ENCODE results near the gene GLIPR1L1.
"Not testable (repeated sequence)": the region's sequence is repeated elsewhere in the genome, so short reads cannot be mapped to it uniquely, and the experiment has no call there.

GLIPR1L1 gene, protein sequence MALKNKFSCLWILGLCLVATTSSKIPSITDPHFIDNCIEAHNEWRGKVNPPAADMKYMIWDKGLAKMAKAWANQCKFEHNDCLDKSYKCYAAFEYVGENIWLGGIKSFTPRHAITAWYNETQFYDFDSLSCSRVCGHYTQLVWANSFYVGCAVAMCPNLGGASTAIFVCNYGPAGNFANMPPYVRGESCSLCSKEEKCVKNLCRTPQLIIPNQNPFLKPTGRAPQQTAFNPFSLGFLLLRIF

DNA sequence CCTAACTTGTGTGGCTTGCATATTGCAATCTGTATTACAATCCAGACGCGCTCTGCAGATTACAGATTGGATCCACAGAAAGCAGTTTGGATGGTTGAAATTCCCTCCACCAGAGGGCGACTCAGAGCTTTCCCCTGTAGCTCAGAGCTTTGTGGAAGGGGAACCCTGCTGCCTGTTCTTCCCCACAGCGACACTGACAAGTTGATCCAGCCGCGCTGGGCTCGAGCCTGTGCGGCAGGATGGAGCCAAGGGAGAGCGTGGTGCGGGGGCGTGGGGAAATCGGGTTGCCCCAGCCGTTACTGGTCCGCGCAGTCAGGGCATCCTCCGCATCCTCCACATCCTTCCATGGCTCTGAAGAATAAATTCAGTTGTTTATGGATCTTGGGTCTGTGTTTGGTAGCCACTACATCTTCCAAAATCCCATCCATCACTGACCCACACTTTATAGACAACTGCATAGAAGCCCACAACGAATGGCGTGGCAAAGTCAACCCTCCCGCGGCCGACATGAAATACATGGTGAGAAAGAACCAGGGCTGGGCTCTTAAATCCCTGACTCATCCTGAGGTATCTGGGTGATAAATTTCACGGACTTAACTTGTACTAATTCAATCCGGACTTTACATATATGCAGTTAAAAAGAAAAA is at the start of gene GLIPR1L1:
Gene GLIPR1L1 (plus strand): TSS at position 287 of the 647 bp plus-strand sequence. CDS start 59 bp downstream, at position 346.
- DNase-seq, result peak; percentile 64

GRCh38 chr12:75288860-75289259 is 45.6 kb upstream of the GLIPR1L1 start:
- DNase-seq, result no peak

GRCh38 chr12:75289753-75290152 is 44.7 kb upstream of the GLIPR1L1 start:
- DNase-seq, result no peak

DNA sequence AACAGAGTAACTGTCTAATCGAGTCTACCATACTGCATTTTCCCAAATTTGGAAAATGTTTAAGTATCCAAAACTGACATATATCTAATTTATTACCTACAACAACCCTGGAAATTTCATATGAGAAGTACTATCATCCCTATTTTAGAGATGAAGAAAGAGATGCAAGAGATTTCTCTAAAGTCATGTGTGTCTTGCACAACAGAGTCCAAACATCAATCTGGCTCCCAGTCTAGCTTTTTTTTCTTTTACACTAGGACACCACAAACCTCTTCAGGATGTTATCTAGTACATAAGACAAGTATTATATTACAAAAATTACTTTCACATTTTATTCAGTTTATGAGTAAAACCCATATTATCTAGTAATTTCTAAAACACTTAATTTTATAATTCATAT is 43.5 kb upstream of the GLIPR1L1 start:
- no peak for DNase-seq

DNA sequence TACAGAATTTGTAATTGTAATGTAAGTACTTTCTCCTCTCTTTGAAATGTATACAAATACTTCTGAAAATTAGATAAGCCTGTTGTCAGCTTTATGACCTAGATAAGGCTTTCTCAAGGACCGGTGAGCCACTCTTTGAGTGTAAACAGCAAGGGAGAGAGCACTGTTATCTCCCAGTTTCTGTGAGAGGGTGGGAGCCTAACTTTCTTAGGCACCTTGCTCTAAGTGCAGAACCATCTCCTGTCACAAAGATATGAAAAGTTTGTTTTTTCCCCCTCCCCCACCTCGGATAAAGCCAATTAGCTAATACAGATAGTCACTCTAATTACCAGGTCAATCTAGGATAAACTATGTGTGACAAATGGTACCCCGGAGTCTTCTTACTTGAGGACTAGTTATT is 40.1 kb upstream of the GLIPR1L1 start:
- DNase-seq, result no peak

DNA sequence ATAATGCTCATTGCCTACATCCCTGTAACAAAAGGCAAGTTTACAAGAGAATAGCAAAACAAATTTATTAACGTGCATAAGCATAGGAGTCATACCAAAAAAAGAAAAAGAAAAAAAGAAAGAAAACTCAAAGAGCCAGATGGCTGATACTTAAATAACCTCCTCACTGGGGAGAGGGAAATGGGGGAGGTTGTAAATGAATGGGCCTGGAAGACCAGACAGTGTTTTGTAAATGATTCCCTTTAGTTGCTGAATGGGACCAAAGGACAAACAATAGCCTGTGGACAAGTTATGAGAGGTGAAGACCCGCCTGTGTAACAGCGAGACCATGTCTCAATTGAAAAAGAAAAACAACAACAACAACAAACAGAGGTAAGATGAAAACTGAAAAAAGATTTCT is 39.7 kb upstream of the GLIPR1L1 start:
- DNase-seq, result no peak

GRCh38 chr12:75302225-75302624 is 32.2 kb upstream of the GLIPR1L1 start:
- DNase-seq, result no peak

DNA sequence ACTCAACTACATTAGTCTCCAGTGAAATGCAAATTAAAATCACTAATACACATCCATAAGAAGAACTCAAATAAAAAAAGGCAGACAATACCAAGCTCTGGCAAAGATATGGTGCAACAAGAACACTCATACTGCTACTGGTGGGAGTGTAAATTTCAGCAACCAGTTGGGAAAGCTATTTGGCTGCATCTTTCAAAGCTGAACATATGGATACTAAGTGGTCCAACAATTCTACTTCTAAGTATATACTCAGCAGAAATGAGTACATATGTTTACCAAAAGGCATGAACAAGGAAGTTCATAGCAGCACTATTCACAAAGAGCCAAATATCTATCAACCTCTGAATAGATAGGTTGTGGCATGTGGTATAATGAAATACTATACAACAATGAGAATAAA is 31.7 kb upstream of the GLIPR1L1 start:
- DNase-seq, result no peak

DNA sequence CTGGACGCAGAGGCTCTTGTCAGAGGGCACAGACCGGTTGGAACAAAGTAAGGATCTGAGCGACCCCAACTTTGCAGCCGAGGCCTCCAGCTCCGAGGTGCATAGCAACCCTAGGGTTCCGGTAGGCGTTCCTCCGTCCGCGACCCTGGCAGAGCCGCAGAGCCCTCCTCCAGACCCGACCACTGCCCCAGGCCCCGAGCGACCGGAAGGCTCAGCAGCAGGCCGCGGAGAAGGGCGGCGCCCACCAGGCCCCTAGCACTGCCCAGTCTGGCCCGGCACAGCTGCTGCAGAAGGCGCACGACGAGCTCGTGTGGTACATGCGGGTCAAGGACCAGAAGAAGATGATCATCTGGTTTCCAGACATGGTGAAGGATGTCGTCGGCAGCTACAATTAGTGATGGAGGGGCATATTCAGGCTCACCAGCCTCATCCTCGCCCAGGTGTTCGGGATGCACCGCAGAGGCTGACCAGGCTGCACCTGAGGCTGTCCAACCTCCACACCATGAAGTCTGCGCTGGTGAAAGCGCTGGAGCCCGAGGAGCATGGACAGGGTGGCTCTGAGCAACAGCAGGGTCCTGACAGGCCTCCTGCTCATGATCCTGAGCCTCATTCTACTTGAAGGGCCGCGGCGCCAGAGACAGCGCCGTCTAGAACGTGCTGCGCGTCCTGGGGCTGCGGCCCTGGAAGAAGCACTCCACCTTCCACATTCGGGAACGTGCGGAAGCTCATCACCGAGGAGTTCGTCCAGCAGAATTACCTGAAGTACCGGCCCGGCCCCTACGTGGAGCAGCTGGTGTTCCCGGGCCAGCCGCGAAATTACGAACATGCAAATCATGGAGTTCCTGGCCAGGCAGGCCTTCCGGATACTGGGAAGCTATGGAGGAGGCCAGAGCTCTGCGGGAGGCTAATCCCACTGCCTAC is 28.8 kb upstream of the GLIPR1L1 start:
- DNase-seq, result no peak

DNA sequence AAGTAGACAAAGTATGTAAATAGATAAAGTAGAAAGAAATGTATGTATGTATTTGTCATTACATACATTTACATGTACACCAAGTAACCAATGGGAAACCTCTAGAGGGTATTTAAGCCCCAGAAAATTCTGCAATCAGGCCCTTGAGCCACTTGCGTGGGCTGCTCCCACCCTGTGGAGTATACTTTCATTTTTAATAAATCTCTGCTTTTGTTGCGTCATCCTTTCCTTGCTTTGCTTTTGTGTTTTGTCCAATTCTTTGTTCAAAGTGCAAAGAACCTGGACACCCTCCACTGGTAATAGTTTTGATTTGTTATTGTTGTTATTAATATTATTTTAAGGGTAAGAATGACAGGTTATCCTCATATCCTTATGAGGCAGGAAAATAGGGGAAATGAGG is 26.2 kb upstream of the GLIPR1L1 start:
- no peak for DNase-seq

DNA sequence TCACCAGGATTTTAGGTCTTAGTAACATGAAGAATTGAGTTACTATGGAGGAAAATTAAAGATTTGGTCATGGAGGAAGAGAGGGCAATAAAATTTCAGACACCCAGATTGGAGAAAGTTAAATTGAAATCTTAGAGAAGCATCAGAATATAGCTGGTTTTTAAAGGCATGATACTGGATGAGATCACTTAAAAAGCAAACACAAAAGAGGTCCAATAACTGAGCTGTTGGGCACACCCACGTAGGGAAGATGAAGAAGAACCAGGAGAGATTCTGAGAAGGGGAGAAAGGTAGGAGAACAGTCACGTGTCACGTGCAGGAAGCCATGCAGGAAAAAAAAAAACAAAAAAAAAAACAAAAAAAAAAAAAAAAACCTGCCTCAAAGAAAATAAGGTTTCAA is 23.1 kb upstream of the GLIPR1L1 start:
- no peak for DNase-seq

- no peak for DNase-seq
Observed at GRCh38 chr12:75315518-75315917, 19.0 kb upstream of the GLIPR1L1 start.

DNA sequence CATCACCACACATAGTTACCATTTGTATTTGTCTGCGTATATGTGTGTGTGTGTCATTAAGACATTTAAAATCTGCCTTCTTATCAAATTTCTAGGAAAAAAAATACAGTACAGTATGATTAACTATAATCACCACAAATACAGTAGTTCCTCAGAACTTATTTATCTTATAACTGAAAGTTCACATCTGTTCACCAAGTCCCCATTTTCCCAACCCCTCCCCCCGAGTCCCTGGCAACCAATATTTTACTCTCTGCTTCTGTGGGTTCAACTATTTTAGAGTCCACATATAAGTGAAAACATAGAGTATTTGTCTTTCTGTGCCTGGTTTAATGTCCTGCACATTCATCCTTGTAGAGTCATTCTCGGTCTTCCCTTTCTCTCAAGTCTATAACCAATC is 16.7 kb upstream of the GLIPR1L1 start:
- no peak for DNase-seq

DNA sequence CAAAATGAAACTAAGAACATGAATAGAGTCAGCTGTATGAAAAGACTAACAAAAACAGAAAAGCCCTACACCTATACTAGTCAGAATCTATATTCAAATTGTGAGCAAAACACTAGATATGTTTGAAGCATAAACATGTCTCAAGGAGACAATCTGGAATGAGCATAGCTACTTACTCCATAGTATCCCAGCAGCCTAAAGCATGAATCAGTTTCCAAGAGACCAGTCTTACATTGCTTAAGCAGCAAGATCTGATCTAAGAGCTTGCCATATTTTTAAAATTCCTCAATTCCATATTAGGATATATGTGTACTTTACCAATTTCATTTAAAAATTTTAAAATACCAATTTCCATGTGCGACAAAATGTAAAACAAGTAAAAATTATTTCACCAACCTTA is 12.0 kb upstream of the GLIPR1L1 start:
- DNase-seq, result no peak

- no peak for DNase-seq
Observed at GRCh38 chr12:75323663-75324062, 10.8 kb upstream of the GLIPR1L1 start.

GRCh38 chr12:75327642-75328041 is 6.8 kb upstream of the GLIPR1L1 start:
- no peak for DNase-seq

DNA sequence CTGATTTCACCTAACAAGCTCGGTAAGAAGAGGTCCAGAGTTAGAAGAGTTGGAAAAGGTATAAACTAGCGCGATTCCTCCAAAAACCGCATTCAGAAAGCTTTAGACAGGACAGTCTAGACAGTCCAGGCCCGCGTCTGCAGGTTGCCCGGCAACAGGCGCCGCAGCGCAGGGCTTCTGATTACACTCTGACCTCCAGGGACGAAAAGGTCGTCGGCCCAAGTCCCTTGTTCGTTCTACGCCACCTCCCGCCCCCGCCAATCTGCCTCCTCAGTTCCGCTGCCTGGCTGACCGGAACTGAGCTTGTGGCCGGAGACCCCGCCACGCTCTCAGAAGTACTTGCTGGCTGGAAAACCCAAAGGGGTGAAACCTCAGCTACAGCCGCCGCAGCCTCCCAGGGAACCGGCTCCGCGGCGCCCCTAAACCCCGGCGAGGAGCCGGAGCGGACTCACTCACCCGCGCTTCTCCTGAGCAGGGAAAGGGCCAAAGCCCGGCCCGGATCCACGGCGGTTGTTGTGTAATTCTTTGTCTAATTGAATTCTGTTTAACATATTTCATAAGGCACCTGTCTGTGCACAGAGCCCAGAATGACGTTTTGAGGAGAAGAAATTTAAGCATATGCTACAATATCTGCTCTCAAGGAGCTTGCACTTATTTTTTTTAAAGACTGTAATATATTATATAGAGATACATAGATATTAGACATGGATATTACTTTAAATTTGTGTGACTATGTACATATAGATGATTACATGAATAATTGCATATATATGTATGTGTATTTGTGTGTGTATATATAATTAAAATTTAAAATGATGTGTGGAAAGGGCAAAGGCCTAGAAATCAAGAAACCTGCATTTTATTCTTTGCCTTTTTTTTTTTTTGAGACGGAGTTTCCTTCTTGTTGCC is 4.3 kb upstream of the GLIPR1L1 start, which contains the start of gene CAPS2:
Gene CAPS2 (minus strand): TSS at position 407 of the 909 bp plus-strand sequence. CDS start 3,826 bp downstream, outside the sequence.
- peak; percentile 21 for DNase-seq

DNA sequence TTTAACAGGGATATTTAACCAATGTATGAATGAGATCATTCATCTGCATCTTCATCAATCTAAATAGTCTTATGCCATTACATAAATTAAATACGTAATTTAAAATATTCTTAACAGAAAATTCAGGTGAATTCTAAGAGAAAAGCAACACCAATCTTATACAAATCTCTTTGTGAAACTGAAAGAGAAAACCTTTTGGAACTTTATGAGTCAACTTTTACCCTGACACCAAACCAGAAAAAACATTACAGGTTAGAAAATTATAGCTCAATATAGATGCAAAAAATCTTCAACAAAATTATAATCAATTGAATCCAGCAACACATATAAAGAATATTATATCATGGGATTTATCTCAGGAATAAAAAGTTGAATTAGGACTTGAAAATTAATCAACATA is 3.4 kb downstream of the GLIPR1L1 start:
- no peak for DNase-seq

- DNase-seq, result no peak
Observed at GRCh38 chr12:75341873-75342272, 7.4 kb downstream of the GLIPR1L1 start.

DNA sequence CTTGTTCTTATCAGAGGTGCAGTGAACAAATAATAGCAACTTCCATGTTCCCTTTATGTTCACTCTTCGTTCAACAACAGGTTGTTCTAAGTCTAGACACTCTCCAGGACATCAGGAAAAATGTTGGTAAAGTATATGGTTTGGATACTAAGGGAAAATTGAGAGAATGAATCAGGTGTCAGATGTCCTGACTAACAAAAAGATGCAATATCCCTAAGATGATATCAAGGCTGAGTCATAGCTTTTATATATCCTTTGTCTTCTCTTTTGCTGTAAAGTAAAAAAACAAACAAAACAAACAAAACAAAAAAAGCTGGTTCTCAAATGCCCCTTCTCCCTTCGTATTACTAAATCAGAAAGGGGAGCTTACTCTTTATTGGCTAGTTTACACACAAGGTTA is 11.1 kb downstream of the GLIPR1L1 start:
- no peak for DNase-seq

DNA sequence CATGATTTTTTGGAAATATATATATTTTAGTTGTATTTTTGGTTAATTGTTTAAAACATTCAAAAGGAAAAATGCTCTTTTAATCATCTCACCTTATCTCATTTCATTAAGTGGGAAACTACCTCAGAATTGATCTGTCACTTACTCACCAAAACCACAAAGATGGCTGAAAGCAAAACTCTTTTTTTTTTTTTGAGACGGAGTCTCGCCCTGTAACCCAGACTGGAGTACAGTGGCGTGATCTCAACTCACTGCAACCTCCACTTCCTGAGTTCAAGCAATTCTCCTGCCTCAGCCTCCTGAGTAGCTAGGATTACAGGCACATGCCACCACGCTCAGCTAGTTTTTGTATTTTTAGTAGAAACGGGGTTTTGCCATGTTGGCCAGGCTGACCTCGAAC is 11.7 kb downstream of the GLIPR1L1 start:
- DNase-seq, result not testable (repeated sequence)

- no peak for DNase-seq
Observed at GRCh38 chr12:75349946-75350345, 15.5 kb downstream of the GLIPR1L1 start.

DNA sequence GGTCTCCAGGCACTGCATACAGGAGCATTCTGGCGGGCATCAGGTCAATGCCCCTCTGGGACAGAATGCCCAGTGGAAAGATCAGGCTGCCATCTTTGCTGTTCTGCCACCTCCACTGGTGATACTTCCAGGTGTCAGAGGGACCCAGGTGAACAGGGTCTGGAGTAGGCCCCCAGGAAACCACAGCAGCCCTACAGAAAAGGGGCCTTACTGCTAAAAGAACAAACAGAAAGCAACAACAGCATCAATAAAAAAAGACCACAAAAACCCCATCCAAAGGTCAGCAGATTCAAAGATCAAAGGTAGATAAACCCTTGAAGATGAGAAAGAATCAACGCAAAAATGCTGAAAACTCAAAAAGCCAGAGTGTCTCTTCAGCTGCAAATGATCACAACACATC is 15.9 kb downstream of the GLIPR1L1 start:
- no peak for DNase-seq
